Left ventricle myocardium inferior (tissue), 1 donor: ENCODE data around the gene ANKRD22. TPM values are rescaled to one million over a fixed set of nuclear protein-coding genes. Genes with fewer than 3 reads are reported as not detected.
"Not testable (repeated sequence)": the region's sequence is repeated elsewhere in the genome, so short reads cannot be mapped to it uniquely, and the experiment has no call there.

Source experiments
- DNase-seq: peaks from one replicate; pipeline ENCODE4 v3.0.0-alpha.2; 2020
- H3K27ac ChIP-seq: fragments of 200-600 bp; replicated peaks from 2 replicates; pipeline ENCODE4 v1.8.0; 2021
- H3K27me3 ChIP-seq: fragments of 200-600 bp; 2 replicates; pipeline ENCODE4 v1.8.0; 2021; ENCODE audit warnings: low read depth
- H3K36me3 ChIP-seq: fragments of 200-600 bp; 2 replicates; pipeline ENCODE4 v1.8.0; 2021
- H3K4me1 ChIP-seq: fragments of 200-600 bp; 2 replicates; pipeline ENCODE4 v1.8.0; 2021
- H3K4me3 ChIP-seq: fragments of 200-600 bp; 2 replicates; pipeline ENCODE4 v1.8.0; 2021; ENCODE audit warnings: mild to moderate bottlenecking, moderate library complexity
- H3K9me3 ChIP-seq: fragments of 200-600 bp; replicated peaks from 2 replicates; pipeline ENCODE4 v1.8.0; 2021
- CTCF ChIP-seq: fragments of 200-600 bp; IDR thresholded peaks from 2 replicates; pipeline ENCODE4 v1.8.0; 2021; ENCODE audit warnings: antibody characterized with exemption, mild to moderate bottlenecking, borderline replicate concordance
- intact Hi-C: fragments of 100-400 bp; cut with micrococcal nuclease; formaldehyde crosslinking; loops from one replicate; pipeline ENCODE4 v1.11.0; 2022
- total RNA-seq: library from RNA; stranded (reverse); fragmentation: NEBNext Ultra II Directional; extraction: Animal tissue kit (Norgen Biotek cat#: 25700); gene quantifications from one replicate; pipeline ENCODE4 v1.2.1, GENCODE V29; 2021
- donor health status: DM: no; HTN: yes; CAD: no; lungs with severe emphysema.

ANKRD22 gene
- total RNA-seq, 1 donor from 2014 or later = not detected

DNA sequence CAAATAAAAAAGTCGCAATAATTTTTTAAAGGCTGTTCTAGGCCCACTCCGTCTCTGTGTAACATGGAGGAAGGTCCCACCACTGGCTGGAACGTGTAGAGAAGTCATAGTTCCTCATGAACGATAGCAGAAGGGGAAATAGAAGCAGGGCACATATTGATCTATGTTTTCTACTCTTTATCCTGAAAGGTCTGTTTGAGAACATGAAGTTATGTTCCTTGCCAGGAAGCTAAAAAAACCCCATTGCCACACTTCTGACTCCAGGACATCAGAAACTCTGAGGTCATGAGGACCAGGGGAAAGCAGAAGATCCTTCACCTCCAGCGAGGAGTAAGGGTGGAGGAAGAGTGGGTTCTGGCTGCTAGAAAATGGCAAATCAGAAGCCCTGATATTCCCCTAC is 10.8 kb downstream of the ANKRD22 start:
- H3K27me3 ChIP-seq = peaks cover 12% of the 10 kb centered on the region
- intact Hi-C loops = no loop called here
- H3K27ac ChIP-seq = no peak overlapping the region

DNA sequence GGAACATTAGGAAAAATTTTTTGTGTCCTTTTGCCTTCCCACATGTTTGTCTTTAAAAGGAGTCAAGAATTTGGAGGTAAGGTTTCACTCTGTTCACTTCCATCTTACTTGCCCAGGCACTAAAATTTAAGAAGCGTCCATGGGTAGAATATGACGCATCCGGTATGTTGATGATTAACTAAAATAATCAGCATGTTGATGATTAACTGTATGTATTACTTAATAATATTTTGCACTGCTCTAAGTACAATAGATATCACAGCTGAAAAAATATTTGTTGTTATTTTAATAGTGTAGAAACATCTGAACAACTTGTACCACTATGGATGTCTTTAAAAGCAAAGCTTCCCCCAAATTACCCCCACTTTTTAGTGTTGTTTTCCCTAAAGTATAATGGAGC is 11.5 kb downstream of the ANKRD22 start:
- intact Hi-C loops = no loop called here
- no peaks in the 10 kb centered on the region for H3K36me3 ChIP-seq
- H3K4me3 ChIP-seq = no peak overlapping the region
- no peak for TF ChIP-seq CTCF
- H3K9me3 ChIP-seq = no peaks in the 10 kb centered on the region
- H3K27me3 ChIP-seq = peaks cover 12% of the 10 kb centered on the region
- no peak for DNase-seq
- H3K27ac ChIP-seq = no peak overlapping the region
- no peaks in the 10 kb centered on the region for H3K4me1 ChIP-seq

More for the DNA sequence above, 10.8 kb downstream of the ANKRD22 start:
- no peaks in the 10 kb centered on the region for H3K9me3 ChIP-seq
- H3K4me3 ChIP-seq = no peak overlapping the region
- H3K36me3 ChIP-seq = no peaks in the 10 kb centered on the region
- no peak for TF ChIP-seq CTCF
- no peaks in the 10 kb centered on the region for H3K4me1 ChIP-seq
- DNase-seq = no peak

- intact Hi-C loops = loop anchor here (5.0 to 10.0 kb wide), 2 partner anchors 148 to 376 kb away; no protein-coding TSS in a partner anchor
- DNase-seq = no peak
Observed at GRCh38 chr10:88838766-88839350, 12.8 kb downstream of the ANKRD22 start.

DNA sequence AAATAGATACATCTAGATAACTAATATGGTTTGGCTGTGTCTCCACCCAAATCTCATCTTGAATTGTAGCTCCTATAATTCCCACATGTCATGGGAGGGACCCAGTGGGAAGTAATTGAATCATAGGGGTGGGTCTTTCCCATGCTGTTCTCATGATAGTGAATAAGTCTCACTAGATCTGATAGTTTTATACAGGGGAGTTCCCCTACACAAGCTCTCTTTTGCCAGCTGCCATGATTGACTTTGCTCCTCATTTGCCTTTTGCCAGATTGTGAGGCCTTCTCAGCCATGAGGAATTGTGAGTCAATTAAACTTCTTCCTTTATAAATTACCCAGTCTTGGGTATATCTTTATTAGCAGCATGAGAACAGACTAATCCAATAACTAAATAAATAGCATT is 14.0 kb downstream of the ANKRD22 start:
- H3K27me3 ChIP-seq, DNase-seq: not testable (repeated sequence)

More at GRCh38 chr10:88838766-88839350, 12.8 kb downstream of the ANKRD22 start:
- Histone ChIP-seq H3K27me3 (peaks cover 12% of the 10 kb centered on the region), H3K4me3 (no peak overlapping the region), H3K36me3 (no peaks in the 10 kb centered on the region), H3K4me1 (no peaks in the 10 kb centered on the region), H3K9me3 (no peaks in the 10 kb centered on the region), H3K27ac (no peak overlapping the region)
- TF ChIP-seq CTCF = no peak

DNA sequence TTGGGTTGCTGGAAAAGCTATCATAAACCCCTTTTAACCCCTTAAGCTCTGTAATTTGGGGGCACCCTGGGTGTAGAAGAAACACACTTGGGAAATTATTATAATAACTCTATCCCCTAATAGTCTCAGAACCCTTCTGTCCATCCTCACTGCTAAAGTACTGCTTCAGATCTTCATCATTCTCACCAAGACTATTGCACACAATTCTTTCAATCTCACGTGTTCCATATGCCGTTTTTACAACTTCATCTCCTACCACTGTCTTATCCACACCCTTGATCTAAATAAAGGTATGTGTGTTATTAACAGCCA is 15.8 kb downstream of the ANKRD22 start:
- no peaks in the 10 kb centered on the region for H3K4me1 ChIP-seq
- intact Hi-C loops = loop anchor here (2.0 to 10.0 kb wide), 3 partner anchors 97 to 379 kb away; no protein-coding TSS in a partner anchor
- no peaks in the 10 kb centered on the region for H3K9me3 ChIP-seq
- H3K27ac ChIP-seq = no peak overlapping the region
- H3K27me3 ChIP-seq = peaks cover 18% of the 10 kb centered on the region
- H3K36me3 ChIP-seq = no peaks in the 10 kb centered on the region
- DNase-seq = no peak
- no peak overlapping the region for H3K4me3 ChIP-seq
- TF ChIP-seq CTCF = no peak

More for the DNA sequence above, 14.0 kb downstream of the ANKRD22 start:
- H3K4me1 ChIP-seq, H3K4me3 ChIP-seq, H3K36me3 ChIP-seq, H3K27ac ChIP-seq, H3K9me3 ChIP-seq: not testable (repeated sequence)
- intact Hi-C loops = loop anchor here (5.0 to 10.0 kb wide), 2 partner anchors 150 to 377 kb away; no protein-coding TSS in a partner anchor

- peak; percentile 80 for DNase-seq
- Histone ChIP-seq H3K4me1 (no peaks in the 10 kb centered on the region), H3K27me3 (peaks cover 24% of the 10 kb centered on the region), H3K36me3 (no peaks in the 10 kb centered on the region), H3K4me3 (no peak overlapping the region), H3K27ac (no peak overlapping the region), H3K9me3 (no peaks in the 10 kb centered on the region)
- intact Hi-C loops = loop anchor here (2.0 to 10.0 kb wide), 3 partner anchors 97 to 379 kb away; no protein-coding TSS in a partner anchor
- peak; percentile 89 for TF ChIP-seq CTCF
Observed at GRCh38 chr10:88835096-88835909, 16.3 kb downstream of the ANKRD22 start.
